ENCODE data around the gene PLCG1.

Gene PLCG1

GRCh38 chr20:41168281-41169161 is 31.2 kb downstream of the PLCG1 start:
- no peak for DNase-seq

GRCh38 chr20:41169162-41169690 is 31.9 kb downstream of the PLCG1 start:
- DNase-seq = no peak

DNA sequence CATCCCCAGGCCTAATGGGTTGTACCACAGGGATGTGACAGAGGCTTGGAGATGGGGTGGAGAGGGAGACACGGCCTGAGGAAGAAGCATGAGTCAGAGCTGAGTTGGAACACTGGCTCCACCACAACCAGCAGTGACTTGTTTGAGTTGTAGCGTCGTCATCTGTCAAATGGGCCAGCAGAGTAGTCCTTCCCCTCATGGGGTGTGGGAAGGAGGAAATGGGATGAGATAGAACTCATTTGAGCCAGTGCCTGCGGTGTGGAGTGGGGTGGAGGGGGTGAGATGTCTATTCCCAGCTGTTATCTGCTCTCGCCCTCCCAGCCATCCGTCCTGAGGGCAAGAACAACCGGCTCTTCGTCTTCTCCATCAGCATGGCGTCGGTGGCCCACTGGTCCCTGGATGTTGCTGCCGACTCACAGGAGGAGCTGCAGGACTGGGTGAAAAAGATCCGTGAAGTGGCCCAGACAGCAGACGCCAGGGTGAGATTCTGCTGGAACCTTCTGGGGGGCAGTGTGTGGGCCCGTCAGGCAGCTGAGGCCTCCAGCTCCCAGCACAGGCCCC is 32.5 kb downstream of the PLCG1 start:
- DNase-seq = peak in 1 of 2 experiments; percentile 12

DNA sequence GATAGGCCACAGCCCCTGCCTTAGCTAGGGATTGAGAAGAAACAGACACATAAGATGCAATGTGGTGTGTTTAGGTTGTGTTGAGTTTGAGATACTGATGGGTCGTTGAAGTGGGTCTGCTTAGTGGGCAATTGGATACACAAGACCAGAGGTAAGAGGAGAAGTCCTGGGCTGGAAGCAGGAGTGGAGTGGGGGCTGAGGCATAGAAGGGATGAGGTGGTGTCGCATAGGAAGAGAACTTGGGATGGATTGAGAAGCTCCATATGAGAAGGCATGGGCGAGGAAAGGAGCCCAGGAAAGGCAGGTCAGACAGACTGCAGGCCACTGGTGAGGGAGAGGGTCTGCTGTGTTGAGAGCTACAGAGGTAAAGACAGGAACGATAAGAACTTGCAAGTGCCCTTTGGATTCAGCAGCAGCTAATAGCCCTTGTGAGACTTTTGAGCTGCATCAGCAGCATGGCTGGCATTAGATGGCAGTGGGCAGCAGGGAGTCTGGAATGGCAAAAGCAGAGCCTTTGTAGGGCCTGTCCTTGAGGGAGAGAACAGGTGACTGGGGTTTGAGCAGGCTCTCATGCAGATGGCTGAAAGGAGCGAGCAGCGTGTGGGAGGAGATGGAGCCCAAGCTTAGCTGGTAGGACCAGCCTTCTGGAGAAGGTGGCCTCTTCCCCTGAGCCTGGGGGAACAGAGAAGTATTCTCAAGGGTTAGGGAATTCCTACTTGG is 33.2 kb downstream of the PLCG1 start:
- peak; percentile 14 to 18 for DNase-seq

DNA sequence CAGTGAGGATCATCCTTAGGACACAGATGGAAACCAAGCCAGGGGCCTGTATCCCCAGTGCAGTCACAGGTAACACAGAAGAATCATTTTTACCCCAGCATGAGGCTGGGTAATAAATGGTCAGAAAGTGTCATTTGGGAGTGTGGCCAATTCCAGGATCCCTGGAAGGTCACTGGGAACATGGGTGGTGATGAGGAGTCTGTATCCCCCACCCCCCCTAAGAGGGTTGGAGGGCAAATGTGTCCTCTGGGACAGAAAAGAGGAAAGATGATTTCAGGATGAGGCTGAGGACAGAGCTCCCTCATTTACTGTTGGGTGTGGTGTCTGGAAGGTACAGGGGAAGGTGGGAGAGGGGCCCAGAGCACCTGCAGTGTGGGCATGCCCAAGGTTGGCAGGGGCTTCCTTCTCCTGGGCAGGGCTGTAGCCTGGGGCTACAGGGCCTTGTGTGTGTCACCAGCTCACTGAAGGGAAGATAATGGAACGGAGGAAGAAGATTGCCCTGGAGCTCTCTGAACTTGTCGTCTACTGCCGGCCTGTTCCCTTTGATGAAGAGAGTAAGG is 34.5 kb downstream of the PLCG1 start:
- peak in 1 of 2 experiments; percentile 14 for DNase-seq

DNA sequence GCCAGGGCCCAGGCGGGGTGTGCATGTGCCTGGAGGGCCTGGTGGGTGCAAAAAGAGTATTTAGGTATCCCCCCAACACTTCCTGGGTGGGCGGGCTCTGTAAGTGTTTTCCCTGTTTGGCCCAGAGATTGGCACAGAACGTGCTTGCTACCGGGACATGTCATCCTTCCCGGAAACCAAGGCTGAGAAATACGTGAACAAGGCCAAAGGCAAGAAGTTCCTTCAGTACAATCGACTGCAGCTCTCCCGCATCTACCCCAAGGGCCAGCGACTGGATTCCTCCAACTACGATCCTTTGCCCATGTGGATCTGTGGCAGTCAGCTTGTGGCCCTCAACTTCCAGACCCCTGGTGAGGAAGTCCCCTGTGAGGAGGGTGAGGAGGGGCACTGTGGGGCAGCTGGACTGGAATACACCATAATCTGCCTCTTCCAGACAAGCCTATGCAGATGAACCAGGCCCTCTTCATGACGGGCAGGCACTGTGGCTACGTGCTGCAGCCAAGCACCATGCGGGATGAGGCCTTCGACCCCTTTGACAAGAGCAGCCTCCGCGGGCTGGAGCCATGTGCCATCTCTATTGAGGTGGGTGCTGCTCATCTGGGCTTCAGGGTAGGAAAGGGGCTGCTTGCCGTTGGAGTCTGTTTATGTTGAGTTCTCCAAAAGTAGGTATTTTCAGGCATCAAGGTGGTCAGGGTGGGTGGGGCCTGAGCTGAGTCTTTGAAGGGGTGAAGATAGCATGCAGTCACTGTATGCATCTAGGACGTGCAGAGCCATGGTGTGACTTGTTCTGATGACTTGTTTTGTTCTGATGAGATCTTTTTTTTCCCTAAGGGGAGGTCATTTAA is 35.2 kb downstream of the PLCG1 start:
- peak; percentile 22 to 24 for DNase-seq

DNA sequence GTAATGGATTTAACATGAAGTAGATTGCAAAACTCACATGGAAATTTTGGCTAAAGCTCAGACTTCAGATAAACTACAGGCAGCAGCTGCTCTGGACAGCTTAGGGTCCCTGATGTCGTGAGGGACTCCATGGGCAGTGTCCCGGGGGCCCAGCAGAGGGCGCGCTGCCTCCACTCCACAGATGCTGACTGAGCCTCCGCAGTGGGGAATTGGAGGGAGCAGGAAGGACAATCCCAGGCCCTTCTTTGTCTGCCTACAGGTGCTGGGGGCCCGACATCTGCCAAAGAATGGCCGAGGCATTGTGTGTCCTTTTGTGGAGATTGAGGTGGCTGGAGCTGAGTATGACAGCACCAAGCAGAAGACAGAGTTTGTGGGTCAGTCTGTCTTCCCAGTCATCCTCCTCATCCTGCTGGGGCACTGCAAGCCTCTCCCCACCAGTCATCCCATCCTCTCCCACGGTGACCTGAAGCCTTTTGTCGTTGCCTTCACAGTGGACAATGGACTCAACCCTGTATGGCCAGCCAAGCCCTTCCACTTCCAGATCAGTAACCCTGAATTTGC is 35.9 kb downstream of the PLCG1 start:
- peak; percentile 79 for DNase-seq

DNA sequence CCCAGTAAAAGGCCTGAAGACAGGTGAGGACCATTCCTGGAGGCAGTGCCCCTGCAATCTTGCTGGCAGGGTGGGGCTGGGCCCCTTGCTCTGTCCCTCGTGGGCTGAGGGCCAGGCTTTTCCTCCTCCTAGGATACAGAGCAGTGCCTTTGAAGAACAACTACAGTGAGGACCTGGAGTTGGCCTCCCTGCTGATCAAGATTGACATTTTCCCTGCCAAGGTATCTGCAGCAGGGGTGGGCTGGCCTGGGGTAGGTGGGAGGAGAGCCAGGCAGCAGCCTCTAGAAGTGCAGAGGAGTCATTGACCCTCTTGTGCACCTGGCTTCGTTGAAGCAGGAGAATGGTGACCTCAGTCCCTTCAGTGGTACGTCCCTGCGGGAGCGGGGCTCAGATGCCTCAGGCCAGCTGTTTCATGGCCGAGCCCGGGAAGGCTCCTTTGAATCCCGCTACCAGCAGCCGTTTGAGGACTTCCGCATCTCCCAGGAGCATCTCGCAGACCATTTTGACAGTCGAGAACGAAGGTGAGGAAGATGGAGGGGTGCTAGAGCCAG is 36.5 kb downstream of the PLCG1 start:
- peak in 1 of 2 experiments; percentile 11 for DNase-seq

GRCh38 chr20:41174373-41174772 is 37.0 kb downstream of the PLCG1 start:
- no peak for DNase-seq

- no peak for DNase-seq
Observed at GRCh38 chr20:41174782-41175181, 37.4 kb downstream of the PLCG1 start.

GRCh38 chr20:41175201-41175651 is 37.9 kb downstream of the PLCG1 start:
- no peak for DNase-seq

- DNase-seq = no peak
Observed at GRCh38 chr20:41175727-41176330, 38.5 kb downstream of the PLCG1 start.

DNA sequence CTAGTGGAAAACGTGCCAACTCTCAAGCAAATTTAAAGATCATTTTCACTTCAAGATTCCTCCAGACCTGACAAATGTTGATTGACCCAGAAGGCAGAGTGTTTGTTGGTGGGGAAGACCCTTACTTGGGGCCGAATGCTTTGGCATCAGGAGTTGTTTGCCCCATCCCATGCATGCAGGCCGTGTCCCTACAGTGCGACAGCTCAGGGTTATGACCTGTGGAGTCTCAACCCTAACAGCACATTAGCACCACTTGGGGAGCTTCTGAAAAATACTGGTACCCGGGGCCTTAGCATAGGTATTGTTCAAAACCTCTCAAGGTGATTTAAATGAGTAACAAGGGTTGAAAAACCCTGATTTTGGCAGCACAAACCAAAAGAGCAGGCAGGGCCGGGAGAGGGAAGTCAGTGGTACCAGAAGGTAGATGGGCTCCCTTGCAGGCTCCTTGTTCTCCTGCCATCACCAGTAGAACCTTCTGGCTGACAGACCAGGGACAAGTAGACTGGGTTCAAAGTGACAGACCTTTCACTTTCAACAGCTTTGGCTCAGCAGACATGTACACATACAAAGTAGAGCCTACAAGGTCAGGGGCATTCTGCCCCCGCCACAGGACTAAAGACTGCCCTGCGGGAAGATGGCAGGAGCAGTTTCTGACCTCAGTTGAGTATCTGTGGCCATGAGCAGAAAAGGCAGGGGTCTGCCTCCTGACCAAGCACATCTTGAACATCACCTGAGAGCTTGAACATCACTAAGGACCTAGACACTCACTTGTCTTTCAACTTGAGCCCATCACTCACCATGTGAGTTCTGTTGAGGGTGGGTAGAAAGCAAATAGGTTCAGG is 39.6 kb downstream of the PLCG1 start:
- DNase-seq = no peak

DNA sequence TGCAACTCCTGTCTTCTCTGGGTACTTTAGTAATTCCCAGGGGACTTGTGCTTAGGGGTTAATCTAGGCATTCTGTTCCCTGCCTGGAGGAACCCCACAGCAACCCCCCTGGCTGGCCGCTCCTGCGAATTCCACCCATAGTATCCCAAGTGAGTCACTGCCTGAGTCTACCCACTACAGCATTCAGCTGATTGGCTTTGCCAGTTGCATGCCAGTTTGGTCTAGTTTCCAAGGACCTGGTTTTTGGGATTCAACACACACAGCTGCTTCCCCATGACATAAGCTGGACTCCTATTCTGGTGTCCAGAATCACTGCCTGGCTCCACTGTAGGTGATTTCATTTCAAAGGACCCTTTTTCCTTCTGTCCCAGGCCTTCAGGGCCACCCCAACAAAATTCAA is 40.3 kb downstream of the PLCG1 start:
- peak in 1 of 2 experiments; percentile 13 for DNase-seq

DNA sequence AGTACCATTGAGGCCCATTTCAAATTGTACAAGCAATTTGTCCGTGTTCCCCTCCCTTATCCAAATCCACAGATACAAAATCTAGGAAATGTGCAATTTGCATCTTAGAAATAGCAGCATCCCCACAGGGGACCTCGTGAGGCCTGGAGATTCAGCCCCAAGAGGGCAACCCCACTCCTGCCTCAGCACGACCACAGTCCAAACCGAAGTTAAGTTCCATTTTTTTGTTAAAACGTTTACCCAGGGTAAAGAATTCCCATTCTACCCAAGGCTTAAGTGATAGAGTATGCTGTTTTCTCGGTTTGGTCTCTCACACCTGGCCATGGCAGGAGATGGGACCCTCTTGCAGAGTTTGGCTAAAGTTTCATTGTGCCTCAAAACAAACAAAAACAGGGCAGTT is 41.2 kb downstream of the PLCG1 start:
- DNase-seq = no peak

- DNase-seq = peak; percentile 13 to 16
Observed at GRCh38 chr20:41178904-41179432, 41.6 kb downstream of the PLCG1 start.

DNA sequence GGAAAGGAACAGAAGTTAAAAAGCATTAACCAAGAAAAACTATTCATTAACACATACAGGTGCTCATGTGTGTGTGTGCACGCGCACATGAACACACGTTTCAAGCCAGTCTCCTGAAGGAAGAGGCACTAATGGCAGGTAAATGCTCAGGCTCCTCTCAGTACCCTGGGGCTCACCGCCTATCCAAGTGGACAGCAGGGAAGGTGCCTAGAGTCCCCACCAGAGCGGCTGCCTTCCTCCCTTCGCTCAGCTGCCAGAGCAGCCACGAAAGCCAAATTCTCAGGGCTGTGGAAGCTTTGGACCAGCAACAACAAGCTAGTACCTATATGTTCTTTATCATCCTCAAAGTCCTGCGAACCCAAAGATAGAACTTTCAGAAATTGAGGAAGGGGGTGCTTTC is 42.6 kb downstream of the PLCG1 start:
- peak in 1 of 2 experiments; percentile 11 for DNase-seq

DNA sequence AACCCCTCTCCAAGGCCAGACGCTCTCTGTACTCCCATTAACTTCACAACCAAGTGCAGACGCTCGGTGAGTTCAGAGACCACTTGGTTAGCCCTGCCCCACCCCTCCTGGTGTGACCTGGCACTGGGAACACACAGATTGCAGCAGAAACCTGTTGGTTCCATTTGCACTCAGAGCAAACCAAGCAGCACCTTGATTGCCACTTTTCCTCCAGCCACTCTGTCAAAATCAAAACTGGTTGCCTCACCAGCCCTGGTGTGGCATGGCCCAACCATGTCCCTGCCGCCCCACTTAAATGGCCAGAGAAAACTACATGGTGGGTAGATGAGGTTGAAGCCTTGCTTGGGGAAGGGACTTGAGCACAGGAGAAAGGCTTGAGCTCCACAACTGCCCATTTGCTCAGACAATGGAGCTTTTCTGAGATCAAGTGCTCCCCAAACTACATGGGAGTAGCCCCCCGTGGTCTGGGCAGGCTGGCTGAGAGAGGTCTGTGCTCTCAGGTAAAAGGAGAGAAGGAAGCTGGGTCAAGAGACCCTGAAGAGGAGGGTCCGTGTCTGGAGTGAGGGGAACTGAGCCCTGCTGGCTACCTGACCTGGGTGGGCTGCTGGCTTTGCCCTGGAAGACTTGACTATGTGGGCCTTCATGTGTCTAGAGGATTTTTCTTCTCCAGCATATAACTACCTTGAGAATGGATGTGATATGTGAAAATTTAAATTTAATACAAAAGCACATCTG is 43.4 kb downstream of the PLCG1 start:
- peak in 1 of 2 experiments; percentile 16 for DNase-seq

- peak in 1 of 2 experiments; percentile 13 for DNase-seq
Observed at GRCh38 chr20:41181567-41181966, 44.2 kb downstream of the PLCG1 start.

All from activated T-cell treated with anti-CD3 and anti-CD28 coated beads, Interleukin-2, amount 50 U/mL, for 48 hours (primary cell).